Tibial artery (tissue), 4 donors: Measurements from ENCODE around the gene FBRSL1.
A peak's percentile ranks its signal among the peaks of the same experiment; 100 is the strongest.

ENCODE experiments used
- DNase-seq, 2 donors: peaks; one replicate each; pipeline ENCODE4 v3.0.0-alpha.2; 2019
- H3K27ac ChIP-seq, 2 donors: fragments of 200-600 bp; sonication (generic) in 1 of 2; 1 replicate in 1 of 2; 2 replicates in 1 of 2; pipeline ENCODE4 v1.5.1; 2018 to 2019; ENCODE audit warnings: mild to moderate bottlenecking in 1 of 2
- H3K27me3 ChIP-seq, 2 donors: fragments of 200-600 bp; sonication (generic) in 1 of 2; one replicate each; pipeline versions ENCODE4 v1.5.1 to v1.6.0; 2016 to 2019
- H3K36me3 ChIP-seq, 3 donors: fragments of 200-600 bp; sonication (generic) in 2 of 3; one replicate each; pipeline ENCODE4 v1.5.1; 2016 to 2019; ENCODE audit warnings: mild to moderate bottlenecking in 2 of 3
- H3K4me1 ChIP-seq, 4 donors: fragments of 200-600 bp; sonication (generic) in 2 of 4; 1 replicate in 3 of 4; 2 replicates in 1 of 4; pipeline ENCODE4 v1.5.1; 2016 to 2019
- H3K4me3 ChIP-seq, 2 donors: fragments of 200-600 bp; sonication (generic) in 1 of 2; 1 replicate in 1 of 2; 2 replicates in 1 of 2; pipeline ENCODE4 v1.5.1; 2018 to 2019; ENCODE audit warnings: mild to moderate bottlenecking in 2 of 2
- H3K9me3 ChIP-seq, 3 donors: fragments of 200-600 bp; sonication (generic) in 1 of 3; one replicate each; pipeline ENCODE4 v1.5.1; 2016 to 2019
- intact Hi-C: fragments of 100-400 bp; cut with DNase I; formaldehyde crosslinking; loops from one replicate; pipeline ENCODE4 v1.15.0; 2023; ENCODE audit warnings: low total_unique reads
- TF ChIP-seq, protein P1 (sequence below), 2 experiments: fragments of 200-600 bp in 1 of 2; fragments of 450-650 bp in 1 of 2; IDR thresholded peaks; one replicate each; pipeline ENCODE4 v1.5.1; 2017 to 2019; ENCODE audit warnings: antibody characterized with exemption in 2 of 2, mild to moderate bottlenecking in 1 of 2, moderate library complexity in 1 of 2

FBRSL1 gene

DNA sequence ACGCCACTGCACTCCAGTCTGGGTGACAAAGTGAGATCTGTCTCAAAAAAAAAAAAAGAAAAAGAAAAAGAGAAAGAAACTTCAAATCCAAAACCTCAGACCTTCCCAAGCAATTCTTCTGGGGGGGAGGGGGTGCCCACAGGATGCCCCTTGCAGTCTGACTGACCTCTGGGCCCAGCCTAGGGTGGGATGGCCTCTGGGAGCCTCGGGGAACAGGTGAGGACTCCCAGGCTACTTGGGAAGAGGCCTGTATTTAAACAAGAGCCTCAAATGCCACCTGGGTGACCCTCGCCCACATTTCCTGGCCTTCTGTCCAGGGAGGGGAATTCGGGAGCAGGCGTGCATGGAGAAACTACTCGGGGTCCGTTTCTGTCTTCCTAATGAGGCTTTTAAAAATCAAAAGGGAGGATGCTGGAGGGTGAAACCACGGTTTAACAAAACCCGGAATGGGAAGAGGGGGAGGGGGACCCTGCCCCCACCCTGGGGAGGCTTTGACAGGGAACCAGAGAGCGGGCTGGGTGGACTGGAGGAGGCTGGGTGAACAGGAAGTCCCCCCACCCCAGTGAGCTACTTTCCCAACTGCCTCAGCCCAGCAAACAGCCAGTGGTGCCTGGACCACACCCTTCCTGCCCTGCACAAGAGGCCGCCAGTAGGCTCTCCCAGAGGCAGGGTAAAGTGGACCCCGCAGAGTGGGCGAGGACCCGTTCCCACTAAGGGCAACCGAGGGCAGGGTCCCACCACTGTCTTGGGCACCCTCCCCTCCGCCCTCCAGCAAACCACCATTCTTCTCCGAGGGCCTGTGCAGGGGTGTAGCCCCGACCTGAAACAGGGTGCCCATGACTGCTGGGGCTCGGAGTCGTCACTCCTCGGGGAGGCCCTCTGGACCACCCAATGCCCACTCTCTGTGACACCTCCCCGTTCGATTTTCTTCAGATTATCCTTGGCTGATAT, 1.5 kb upstream of the FBRSL1 start:
- Histone ChIP-seq H3K4me1 (peaks cover 0 to 40% (median 32%) of the 10 kb centered on the region in 4 donors), H3K4me3 (peak overlapping the region; percentile 64 to 79), H3K9me3 (no peaks in the 10 kb centered on the region), H3K27ac (peak overlapping the region in 1 of 2 donors; percentile 71), H3K27me3 (no peaks in the 10 kb centered on the region), H3K36me3 (no peaks in the 10 kb centered on the region)
- intact Hi-C loops: loop anchor here (5.0 kb wide), 1 partner anchor 406 kb away; no protein-coding TSS in a partner anchor
- DNase-seq: peak in 1 of 2 donors; percentile 48
- TF ChIP-seq, protein P1, sequence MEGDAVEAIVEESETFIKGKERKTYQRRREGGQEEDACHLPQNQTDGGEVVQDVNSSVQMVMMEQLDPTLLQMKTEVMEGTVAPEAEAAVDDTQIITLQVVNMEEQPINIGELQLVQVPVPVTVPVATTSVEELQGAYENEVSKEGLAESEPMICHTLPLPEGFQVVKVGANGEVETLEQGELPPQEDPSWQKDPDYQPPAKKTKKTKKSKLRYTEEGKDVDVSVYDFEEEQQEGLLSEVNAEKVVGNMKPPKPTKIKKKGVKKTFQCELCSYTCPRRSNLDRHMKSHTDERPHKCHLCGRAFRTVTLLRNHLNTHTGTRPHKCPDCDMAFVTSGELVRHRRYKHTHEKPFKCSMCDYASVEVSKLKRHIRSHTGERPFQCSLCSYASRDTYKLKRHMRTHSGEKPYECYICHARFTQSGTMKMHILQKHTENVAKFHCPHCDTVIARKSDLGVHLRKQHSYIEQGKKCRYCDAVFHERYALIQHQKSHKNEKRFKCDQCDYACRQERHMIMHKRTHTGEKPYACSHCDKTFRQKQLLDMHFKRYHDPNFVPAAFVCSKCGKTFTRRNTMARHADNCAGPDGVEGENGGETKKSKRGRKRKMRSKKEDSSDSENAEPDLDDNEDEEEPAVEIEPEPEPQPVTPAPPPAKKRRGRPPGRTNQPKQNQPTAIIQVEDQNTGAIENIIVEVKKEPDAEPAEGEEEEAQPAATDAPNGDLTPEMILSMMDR (IDR thresholded peaks at IDR 0.05): no peak

- no peaks in the 10 kb centered on the region for H3K36me3 ChIP-seq
Measured at GRCh38 chr12:132489078-132489601, 811 bp upstream of the FBRSL1 start.

GRCh38 chr12:132490422-132491137, 629 bp downstream of the FBRSL1 start:
- intact Hi-C loops: loop anchor here (5.0 kb wide), 1 partner anchor 598 kb away; the partner anchor contains the start of gene ULK1
- no peak for DNase-seq
- Histone ChIP-seq H3K27ac (peak overlapping the region; percentile 51 to 66), H3K9me3 (no peaks in the 10 kb centered on the region), H3K27me3 (no peaks in the 10 kb centered on the region), H3K4me1 (peaks cover 0 to 62% (median 54%) of the 10 kb centered on the region in 4 donors), H3K4me3 (peak overlapping the region; percentile 75 to 81), H3K36me3 (peaks cover 0 to 5% (median 0%) of the 10 kb centered on the region in 3 donors)
- TF ChIP-seq, protein P1 (IDR thresholded peaks at IDR 0.05): no peak

More at GRCh38 chr12:132489078-132489601, 811 bp upstream of the FBRSL1 start:
- peak overlapping the region; percentile 64 to 79 for H3K4me3 ChIP-seq
- H3K27me3 ChIP-seq: no peaks in the 10 kb centered on the region
- no peaks in the 10 kb centered on the region for H3K9me3 ChIP-seq
- intact Hi-C loops: loop anchor here (5.0 kb wide), 1 partner anchor 407 kb away; no protein-coding TSS in a partner anchor
- peak overlapping the region; percentile 59 to 71 for H3K27ac ChIP-seq
- peaks cover 0 to 47% (median 39%) of the 10 kb centered on the region in 4 donors for H3K4me1 ChIP-seq
- TF ChIP-seq, protein P1 (IDR thresholded peaks at IDR 0.05): no peak
- DNase-seq: peak in 1 of 2 donors; percentile 75

- no peak for DNase-seq
- Histone ChIP-seq H3K4me1 (peaks cover 0 to 68% (median 57%) of the 10 kb centered on the region in 4 donors), H3K27ac (peak overlapping the region; percentile 51 to 66), H3K36me3 (peaks cover 0 to 5% (median 0%) of the 10 kb centered on the region in 3 donors), H3K9me3 (no peaks in the 10 kb centered on the region), H3K27me3 (no peaks in the 10 kb centered on the region), H3K4me3 (peak overlapping the region; percentile 75 to 81)
- TF ChIP-seq, protein P1 (IDR thresholded peaks at IDR 0.05): no peak
- intact Hi-C loops: loop anchor here (5.0 kb wide), 1 partner anchor 599 kb away; the partner anchor contains the start of gene ULK1
Measured at GRCh38 chr12:132491138-132491663, 1.2 kb downstream of the FBRSL1 start.
